Measurements from ENCODE around the gene SLC25A21.
"Not testable (repeated sequence)": the region's sequence is repeated elsewhere in the genome, so short reads cannot be mapped to it uniquely, and the experiment has no call there.

SLC25A21 gene

DNA sequence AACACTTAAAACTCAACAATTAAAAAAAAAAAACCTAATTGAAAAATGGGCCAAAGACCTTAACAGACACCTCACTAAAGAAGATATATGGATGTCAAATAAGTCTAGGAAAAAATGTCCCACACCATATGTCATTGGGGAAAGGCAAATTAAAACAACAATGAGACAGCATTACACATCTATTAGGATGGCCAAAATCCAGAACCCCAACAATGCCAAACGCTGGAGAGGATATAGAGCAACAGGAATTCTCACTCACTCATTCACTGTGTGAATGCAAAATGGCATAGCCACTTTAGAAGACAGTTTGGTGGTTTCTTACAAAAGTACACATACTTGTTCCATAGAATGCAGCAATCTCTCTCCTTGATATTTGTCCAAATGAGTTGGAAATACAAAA lies 173.7 kb downstream of the SLC25A21 start:
- no peak for TF ChIP-seq POLR2A (IDR thresholded peaks at IDR 0.05; ENCODE audit: low read length)
- TF ChIP-seq GATA1 (IDR thresholded peaks at IDR 0.05; ENCODE audit: low read depth, low read length), result no peak
- DNase-seq, result no peak

DNA sequence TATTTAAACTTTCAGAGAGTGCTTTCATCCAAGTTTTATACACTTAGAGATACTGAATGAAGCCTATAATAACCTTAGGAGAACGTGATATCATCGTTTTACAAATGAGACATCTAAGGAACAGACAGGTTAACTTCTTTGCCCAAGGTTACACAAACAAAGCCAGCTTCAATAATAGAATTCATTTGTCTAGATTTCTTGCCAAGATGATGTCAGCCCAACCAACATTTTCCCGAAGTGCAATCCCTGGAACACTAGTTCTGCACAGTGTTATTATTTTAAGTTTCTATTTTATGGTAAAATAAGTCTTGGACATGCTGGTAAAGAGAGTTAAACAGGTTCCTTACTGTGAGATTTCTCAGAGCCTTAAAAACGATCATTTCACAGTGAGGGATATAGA lies 174.6 kb downstream of the SLC25A21 start:
- TF ChIP-seq GATA1 (IDR thresholded peaks at IDR 0.05; ENCODE audit: low read depth, low read length) (no peak), POLR2A (IDR thresholded peaks at IDR 0.05; ENCODE audit: low read length) (no peak)
- no peak for DNase-seq

DNA sequence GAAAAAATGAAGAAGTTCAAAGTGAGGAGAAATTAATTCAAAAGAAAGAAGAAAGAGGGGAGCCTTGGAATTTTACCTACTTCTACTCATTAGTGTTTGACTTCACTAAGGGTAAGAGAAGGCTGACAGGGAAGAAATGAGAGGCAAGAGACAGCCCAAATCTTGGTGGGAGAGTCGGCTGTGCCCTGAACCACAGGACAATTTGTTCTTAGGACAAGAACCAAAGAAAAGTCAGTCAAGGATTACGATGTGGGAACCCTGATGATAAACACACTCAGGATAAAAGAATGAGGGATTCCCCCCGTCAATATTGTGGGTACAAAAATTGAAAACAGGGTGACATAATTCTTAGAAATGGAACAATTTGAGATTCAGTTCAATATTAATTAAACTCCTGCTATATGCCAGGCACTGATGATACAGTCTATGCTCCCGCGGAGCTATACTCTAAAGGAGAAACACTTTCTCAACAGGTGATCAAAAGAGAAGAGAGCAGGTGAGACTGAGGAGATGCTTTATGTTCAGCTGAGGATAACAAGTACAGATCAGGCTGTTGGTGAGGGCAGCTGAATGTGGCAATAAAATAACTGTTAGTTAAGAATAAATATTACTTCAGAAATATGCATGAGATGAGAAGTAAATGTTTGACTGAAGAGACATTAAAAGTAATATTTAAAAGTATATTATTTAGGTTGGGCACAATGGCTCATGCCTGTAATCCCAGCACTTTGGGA lies 175.4 kb downstream of the SLC25A21 start:
- TF ChIP-seq GATA1 (IDR thresholded peaks at IDR 0.05; ENCODE audit: low read depth, low read length), result no peak
- TF ChIP-seq POLR2A (IDR thresholded peaks at IDR 0.05; ENCODE audit: low read length), result no peak
- DNase-seq, result no peak

DNA sequence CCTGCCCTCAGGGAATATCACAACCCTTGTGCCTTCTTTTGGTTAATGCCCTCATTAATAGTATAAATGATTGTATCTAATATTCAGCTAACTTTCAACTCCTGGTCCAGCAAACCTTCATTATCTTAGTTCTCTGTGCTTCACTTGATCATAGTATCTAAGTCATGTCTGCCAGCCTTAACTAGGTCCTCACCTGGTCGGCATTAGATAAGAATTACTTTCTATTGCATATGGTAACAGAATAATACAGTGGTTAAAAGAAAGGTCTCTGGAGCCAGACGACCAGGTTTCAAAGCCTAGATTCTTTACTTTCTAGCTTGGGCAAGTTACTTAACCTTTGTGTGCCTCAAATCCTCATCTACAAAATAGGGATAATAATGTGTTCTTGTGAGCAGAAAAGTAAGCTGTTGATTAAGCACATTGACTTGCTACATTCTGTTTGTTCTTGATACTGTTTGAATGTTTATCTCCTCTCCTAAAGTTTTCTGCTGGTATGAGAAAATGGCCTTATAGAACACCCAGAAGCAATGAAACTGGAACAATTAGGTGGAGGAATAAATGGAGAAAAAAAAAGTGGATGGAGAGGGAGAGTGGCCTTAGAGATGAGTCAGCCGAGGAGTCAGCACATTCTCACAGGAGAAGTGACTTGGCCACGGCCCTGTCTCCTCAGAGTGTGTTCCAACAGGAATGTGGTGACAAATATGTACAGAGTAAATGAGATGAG lies 176.1 kb downstream of the SLC25A21 start:
- TF ChIP-seq POLR2A (IDR thresholded peaks at IDR 0.05; ENCODE audit: low read length) (no peak), GATA1 (IDR thresholded peaks at IDR 0.05; ENCODE audit: low read depth, low read length) (no peak)
- DNase-seq, result peak; percentile 39 to 66

DNA sequence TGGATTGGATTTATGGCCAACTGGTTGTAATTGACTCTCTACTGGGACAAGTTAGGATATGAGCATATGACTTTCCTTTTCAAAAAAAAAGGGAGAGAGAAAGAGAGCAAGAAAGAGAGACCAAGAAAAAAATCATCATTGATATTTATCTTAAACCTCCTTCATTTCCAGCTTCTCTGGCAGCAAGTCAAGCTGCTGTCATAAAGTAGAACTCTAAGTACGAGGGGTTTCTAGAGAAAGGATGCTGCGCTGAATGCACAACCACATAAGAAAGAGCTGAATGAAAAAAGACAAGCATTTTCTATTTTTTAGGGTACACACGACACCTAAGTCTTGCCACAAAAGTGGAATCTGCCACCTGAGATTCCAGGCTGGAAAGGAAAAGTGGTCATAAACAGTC lies 182.6 kb downstream of the SLC25A21 start:
- TF ChIP-seq POLR2A (IDR thresholded peaks at IDR 0.05; ENCODE audit: low read length) (no peak), GATA1 (IDR thresholded peaks at IDR 0.05; ENCODE audit: low read depth, low read length) (no peak)
- DNase-seq, result no peak

DNA sequence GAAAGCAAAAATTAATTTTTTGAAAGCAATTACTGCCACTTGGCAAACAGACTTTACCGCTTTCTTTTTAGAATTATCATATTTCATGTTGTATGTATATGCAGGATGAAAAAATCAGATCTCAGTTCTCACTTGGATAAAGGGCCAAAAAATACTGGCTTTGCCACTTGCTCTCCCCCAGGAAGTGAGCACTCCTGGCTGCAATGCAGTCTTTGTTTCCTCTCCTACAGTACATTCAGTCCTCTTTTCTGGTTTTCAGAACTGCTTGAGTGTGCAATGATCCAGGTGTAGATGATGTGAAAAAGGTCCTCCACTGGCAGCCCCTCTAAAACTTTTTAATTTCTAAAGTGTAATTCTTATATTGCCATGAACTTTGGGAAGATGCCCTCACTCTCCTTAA lies 183.4 kb downstream of the SLC25A21 start:
- DNase-seq, result no peak
- no peak for TF ChIP-seq POLR2A (IDR thresholded peaks at IDR 0.05; ENCODE audit: low read length)
- no peak for TF ChIP-seq GATA1 (IDR thresholded peaks at IDR 0.05; ENCODE audit: low read depth, low read length)

DNA sequence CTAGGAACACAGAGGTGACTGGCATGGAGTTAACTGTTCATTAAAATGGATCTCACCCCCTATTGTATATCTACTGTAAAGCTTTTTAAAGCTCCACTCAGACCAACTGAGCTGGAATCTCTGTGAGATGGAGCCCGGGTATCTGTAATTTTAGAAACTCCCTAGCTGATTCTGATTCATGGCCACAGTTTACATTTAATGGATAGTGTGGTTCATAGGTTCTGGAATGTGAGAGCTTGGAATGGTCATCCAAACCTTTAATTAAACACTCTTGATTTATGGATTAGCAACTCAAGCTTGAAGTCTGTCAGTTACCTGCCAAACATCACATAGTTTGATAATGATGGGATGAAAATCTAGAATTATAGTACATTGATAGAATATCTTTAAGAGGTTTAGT lies 183.8 kb downstream of the SLC25A21 start:
- no peak for DNase-seq
- TF ChIP-seq GATA1 (IDR thresholded peaks at IDR 0.05; ENCODE audit: low read depth, low read length) (no peak), POLR2A (IDR thresholded peaks at IDR 0.05; ENCODE audit: low read length) (no peak)

DNA sequence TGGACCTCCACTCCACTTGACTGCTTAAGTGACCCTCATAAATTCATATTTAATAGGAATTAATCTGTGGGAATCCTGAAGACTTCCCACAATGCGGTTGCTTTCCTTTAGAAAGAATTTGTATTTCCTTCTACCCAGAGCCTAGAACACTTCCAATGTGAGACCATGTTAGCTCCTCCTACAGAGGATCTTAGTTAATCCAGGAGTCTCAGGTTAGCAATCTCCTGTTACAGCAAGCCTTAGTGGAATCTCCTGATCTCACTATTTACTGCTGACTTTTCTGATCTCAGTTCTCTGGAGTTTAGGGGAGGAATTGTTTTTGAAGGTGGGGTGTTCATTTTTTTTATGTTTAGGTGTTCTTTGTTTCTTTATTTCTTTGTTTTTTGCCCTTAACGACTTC lies 186.0 kb downstream of the SLC25A21 start:
- TF ChIP-seq GATA1 (IDR thresholded peaks at IDR 0.05; ENCODE audit: low read depth, low read length), result no peak
- TF ChIP-seq POLR2A (IDR thresholded peaks at IDR 0.05; ENCODE audit: low read length), result no peak

DNA sequence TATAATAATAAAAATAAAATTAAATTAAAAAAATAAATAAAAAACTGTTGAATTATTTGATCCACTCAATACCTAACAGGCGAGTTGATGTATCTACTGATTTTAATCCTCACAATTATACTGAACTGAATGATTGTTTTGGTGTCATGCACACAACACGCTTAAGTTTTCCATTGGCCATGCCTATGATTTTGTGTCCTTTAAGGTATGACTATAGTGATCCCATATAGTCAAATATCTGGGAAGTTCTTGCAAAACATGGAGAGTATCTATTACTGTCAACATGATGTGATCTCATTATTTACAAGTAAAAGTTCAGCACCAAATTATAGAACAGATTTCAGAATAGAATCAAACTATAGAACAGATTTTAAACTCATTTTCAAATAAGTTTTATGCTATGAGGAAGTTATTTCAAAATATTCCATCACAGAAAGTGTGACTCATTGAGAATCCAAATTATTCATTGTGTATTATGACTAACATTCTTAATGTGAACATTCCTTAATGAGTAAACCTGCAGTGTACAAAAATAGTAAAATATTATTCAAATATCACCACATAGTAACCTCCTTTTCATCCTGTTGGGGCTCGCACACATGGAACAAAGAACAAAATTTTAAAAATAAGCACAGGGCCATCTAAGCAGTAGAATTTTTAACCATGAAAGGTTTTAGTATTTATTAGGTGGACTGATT lies 190.4 kb downstream of the SLC25A21 start:
- no peak for TF ChIP-seq POLR2A (IDR thresholded peaks at IDR 0.05; ENCODE audit: low read length)
- TF ChIP-seq GATA1 (IDR thresholded peaks at IDR 0.05; ENCODE audit: low read depth, low read length), result no peak
- no peak for DNase-seq

More for the DNA sequence above, 186.0 kb downstream of the SLC25A21 start:
- DNase-seq, result no peak

DNA sequence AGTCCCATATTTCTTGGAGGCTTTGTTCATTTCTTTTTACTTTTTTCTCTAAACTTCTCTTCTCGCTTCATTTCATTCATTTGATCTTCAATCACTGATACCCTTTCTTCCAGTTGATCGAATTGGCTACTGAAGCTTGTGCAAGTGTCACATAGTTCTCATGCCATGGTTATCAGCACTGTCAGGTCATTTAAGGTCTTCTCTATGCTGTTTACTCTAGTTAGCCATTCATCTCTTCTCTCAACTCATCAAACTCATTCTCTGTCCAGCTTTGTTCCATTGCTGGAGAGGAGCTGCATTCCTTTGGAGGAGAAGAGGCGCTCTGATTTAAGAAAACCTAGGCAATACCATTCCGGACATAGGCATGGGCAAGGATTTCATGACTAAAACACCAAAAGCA lies 192.0 kb downstream of the SLC25A21 start:
- DNase-seq, result not testable (repeated sequence)

DNA sequence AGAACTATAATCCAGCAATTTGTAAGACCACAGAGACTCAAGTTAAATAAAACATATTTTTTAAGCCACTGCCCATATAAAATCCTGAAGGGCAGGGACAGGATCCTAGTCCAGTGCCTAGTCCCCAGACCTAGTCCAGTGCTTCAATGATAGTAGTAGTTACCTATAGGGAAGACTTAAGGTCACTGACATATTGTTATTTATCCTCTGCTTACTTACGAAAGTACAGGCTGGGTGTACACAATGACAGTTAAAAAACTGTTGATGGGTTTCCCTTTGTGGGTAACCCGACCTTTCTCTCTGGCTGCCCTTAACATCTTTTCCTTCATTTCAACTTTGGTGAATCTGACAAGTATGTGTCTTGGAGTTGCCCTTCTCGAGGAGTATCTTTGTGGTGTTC lies 192.5 kb downstream of the SLC25A21 start:
- DNase-seq, result no peak
- TF ChIP-seq POLR2A (IDR thresholded peaks at IDR 0.05; ENCODE audit: low read length) (no peak), GATA1 (IDR thresholded peaks at IDR 0.05; ENCODE audit: low read depth, low read length) (no peak)

DNA sequence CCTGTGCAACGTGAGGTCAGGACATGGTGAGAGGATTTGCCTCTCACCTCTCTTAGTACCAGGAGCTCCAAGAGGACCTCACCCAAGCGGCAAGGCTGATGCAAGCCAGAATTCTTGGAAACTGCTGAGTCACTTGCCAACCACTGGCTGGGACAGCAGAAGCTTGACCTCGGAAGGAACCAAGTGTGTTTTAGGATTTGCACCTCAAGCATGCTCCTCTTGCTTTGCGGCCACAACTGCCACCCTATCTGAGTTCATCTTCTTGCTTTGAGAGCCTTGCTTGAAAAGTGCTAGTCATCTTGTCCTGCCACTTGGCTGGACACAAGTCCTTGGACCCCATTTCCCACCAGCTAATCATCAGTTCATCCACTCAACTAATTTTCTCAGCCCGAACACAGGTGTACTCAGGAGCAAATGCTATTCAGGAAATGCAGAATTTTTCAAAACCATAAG lies 195.8 kb downstream of the SLC25A21 start:
- TF ChIP-seq POLR2A (IDR thresholded peaks at IDR 0.05; ENCODE audit: low read length), result no peak
- TF ChIP-seq GATA1 (IDR thresholded peaks at IDR 0.05; ENCODE audit: low read depth, low read length), result no peak
- peak; percentile 89 to 91 for DNase-seq

DNA sequence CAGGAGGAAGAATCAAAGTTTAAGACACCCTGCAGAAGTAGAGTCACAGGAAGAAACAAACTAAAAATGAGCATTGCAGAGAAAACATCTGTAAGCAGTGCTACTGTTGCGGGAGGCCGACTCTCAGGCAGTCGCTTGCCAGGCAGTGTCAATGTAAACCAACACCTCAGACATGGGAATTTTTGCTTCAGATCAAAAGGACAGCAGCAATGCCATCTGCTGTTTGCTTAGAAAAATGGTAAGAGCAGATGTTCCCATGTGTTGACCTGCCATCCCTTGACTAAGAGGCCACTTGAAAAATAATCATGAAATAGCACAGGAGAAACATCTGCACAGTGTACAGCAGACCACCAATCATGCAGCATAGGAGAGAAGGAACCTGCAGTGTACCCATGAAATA lies 196.6 kb downstream of the SLC25A21 start:
- TF ChIP-seq GATA1 (IDR thresholded peaks at IDR 0.05; ENCODE audit: low read depth, low read length) (no peak), POLR2A (IDR thresholded peaks at IDR 0.05; ENCODE audit: low read length) (no peak)
- peak; percentile 21 to 36 for DNase-seq

DNA sequence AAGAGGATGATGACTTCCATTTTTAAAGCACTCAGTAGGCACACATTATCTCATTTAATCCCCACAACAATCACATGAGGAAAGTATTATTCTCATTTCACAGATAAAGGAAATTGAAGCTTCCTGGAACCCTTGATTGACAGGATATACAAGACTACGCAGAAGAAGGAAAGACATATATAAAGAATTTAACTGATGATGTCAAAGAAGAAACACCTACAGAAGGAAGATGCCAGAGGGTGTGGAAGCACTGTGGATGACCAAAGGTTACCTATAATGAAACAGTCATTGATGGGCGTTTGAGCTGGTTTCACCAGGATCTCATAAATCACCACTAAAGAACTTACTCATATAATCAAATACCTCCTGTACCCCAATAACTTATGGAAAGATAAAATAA lies 197.4 kb downstream of the SLC25A21 start:
- no peak for DNase-seq
- TF ChIP-seq GATA1 (IDR thresholded peaks at IDR 0.05; ENCODE audit: low read depth, low read length) (no peak), POLR2A (IDR thresholded peaks at IDR 0.05; ENCODE audit: low read length) (no peak)
